Left ventricle myocardium superior (tissue), 1 donor: Measurements from ENCODE around the gene WASHC2C. TPM values are rescaled to one million over a fixed set of nuclear protein-coding genes. Genes with fewer than 3 reads are reported as not detected.
"Not testable (repeated sequence)": the region's sequence is repeated elsewhere in the genome, so short reads cannot be mapped to it uniquely, and the experiment has no call there.

Experiments used
- ATAC-seq: fragments of 200-7000 bp; cut with Tn5 transposase; one replicate; pipeline ENCODE4 v1.9.1; 2020; ENCODE audit warnings: mild to moderate bottlenecking, moderate library complexity
- DNase-seq: peaks from one replicate; pipeline ENCODE4 v3.0.0-alpha.2; 2020
- intact Hi-C: fragments of 100-400 bp; cut with micrococcal nuclease; formaldehyde crosslinking; loops from one replicate; pipeline ENCODE4 v1.11.0; 2022
- long read RNA-seq: library from polyadenylated mRNA; unstranded; transcript quantifications from one replicate; pipeline ENCODE4 v2.0.0, GENCODE V29; 2021
- total RNA-seq: library from RNA; stranded (reverse); fragmentation: NEBNext Ultra II Directional; extraction: Animal tissue kit (Norgen Biotek cat#: 25700); gene quantifications from one replicate; pipeline ENCODE4 v1.2.1, GENCODE V29; 2021
- donor health status: DM: no; HTN: yes; CAD: no; lungs with severe emphysema.

Gene WASHC2C, protein sequence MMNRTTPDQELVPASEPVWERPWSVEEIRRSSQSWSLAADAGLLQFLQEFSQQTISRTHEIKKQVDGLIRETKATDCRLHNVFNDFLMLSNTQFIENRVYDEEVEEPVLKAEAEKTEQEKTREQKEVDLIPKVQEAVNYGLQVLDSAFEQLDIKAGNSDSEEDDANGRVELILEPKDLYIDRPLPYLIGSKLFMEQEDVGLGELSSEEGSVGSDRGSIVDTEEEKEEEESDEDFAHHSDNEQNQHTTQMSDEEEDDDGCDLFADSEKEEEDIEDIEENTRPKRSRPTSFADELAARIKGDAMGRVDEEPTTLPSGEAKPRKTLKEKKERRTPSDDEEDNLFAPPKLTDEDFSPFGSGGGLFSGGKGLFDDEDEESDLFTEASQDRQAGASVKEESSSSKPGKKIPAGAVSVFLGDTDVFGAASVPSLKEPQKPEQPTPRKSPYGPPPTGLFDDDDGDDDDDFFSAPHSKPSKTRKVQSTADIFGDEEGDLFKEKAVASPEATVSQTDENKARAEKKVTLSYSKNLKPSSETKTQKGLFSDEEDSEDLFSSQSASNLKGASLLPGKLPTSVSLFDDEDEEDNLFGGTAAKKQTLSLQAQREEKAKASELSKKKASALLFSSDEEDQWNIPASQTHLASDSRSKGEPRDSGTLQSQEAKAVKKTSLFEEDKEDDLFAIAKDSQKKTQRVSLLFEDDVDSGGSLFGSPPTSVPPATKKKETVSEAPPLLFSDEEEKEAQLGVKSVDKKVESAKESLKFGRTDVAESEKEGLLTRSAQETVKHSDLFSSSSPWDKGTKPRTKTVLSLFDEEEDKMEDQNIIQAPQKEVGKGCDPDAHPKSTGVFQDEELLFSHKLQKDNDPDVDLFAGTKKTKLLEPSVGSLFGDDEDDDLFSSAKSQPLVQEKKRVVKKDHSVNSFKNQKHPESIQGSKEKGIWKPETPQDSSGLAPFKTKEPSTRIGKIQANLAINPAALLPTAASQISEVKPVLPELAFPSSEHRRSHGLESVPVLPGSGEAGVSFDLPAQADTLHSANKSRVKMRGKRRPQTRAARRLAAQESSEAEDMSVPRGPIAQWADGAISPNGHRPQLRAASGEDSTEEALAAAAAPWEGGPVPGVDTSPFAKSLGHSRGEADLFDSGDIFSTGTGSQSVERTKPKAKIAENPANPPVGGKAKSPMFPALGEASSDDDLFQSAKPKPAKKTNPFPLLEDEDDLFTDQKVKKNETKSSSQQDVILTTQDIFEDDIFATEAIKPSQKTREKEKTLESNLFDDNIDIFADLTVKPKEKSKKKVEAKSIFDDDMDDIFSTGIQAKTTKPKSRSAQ (N-terminal part only)
- total RNA-seq: 33.3 TPM
- long read RNA-seq, full-length matches to known transcripts: 37 of 110 reads
- long read RNA-seq, partial matches to known transcripts: 31 of 110 reads
- long read RNA-seq, other reads (novel, unspliced or antisense): 42 of 110 reads

DNA sequence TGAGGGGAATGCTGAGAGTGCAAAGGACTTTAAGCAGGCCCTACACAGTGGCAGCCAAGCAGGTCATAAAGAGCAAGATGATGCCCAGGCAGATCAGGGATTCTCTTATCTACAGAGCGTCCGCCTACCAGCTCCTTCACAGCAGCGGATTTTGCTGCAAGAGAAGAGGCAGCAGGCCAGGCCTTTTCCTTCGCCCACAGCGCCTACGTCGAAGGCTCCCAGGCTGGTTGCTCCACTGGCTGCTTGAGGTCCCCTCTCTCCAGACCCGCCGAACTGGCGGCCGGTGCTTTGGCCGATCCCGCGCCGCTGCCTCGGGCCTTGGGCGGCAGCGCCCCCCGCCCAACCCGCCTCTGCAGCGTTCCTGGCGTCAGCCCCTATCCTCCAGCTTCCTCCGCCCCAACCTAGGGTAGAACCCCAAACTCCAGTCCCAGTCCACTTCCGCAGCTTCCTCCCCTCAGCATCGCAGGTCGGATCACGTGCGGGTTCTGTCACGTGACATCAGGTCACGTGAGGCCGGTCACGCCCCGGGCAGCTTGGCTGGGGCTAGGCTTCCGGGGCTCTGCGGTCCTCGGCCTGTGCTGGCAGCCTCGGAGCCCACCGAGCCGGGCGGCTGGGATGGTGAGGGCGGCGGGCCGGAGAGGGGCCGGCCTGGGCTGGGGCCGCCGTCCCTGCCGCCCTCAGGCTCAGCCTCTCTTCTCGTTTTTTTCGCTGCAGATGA is at the start of gene WASHC2C:
WASHC2C (plus strand) TSS at position 564 of the 718 bp plus-strand sequence; CDS start at position 616, 52 bp downstream.
- ATAC-seq: peak; percentile 98
- intact Hi-C loops: not testable (repeated sequence)
- DNase-seq: peak; percentile 96

DNA sequence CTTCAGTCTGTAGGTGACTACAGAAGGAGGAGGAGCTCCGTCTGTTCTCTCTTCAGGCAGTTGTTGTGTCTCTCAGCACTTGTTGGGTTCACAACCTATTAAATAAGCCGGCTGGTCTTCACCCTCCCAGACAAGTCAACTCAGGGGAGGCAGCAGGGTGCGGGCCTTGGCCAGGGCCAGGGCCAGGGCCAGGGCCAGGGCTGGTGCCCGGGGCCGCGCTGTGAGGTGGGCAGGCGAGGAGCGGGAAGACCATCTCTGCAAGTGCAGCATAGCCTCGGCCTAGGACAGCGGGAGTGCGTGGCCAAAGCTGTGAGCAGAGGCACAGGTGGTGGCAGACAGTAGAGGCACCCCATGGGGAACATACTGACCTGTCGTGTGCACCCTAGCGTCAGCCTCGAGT is 48.6 kb upstream of the WASHC2C start:
- ATAC-seq, DNase-seq, intact Hi-C loops: not testable (repeated sequence)

DNA sequence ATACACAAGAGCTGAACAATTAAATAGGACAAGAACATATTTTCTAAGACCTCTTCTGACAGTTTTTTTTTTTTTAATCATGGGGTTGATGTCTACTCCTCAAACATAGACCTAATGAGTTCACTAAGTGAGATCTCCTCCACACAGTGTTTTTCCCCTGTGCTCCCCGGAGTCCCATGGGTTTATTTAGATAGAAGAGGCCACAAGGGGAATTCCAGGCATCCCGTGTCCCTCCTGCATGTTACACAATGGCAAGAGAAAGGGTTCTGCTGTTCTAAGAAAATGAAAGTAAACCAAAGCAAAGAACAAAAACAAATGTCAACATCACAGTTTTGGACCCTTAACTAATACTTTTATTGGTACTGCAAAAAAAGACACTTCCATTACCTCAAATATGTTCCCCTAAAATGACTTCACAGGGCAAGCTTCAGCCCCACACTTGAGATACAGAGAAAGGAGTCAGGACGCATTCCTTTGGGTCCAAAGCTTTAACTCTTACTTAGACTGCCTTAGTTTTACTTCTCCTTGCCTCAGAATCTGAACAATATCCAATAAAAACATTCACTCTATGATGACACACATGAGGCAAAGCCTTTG is 16.8 kb upstream of the WASHC2C start:
- intact Hi-C loops, DNase-seq, ATAC-seq: not testable (repeated sequence)

DNA sequence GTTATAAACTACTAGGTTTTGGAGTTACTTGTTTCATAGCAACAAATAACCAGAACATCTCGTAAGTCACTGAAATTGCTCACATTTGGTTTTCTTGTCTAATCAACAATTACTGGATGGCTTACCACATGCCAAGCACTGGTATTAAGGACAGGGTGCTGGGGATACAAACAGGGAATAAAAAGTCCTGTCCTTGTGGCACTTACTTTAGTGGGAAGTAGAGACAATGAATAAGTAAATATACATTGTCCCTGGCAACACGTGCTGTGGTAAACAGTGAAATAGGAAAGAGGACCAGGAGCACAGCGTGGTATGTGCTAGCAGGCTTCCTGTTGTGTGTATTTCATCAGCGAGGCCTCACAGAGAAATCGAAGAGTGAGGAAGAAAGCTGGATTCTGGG is 15.8 kb upstream of the WASHC2C start:
- DNase-seq, intact Hi-C loops, ATAC-seq: not testable (repeated sequence)

DNA sequence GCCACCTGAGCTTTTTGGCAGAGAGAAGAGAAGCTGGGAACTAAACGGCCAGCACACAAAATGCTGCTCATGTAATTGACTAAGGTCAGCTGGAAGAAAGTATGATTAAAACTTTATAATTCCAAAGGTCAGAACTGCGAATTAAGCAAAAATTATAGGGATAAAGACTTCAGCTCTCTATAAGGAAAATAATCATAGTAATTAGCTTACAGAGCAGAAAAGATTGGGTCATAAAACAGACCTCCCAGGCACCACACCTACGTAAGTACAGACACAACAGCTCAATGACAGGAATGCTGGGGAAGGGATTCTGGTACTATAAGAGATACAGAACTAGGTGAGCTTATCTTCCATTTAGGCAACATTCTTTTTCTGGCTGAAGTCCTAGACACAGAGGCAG is 10.0 kb upstream of the WASHC2C start:
- ATAC-seq, DNase-seq, intact Hi-C loops: not testable (repeated sequence)

DNA sequence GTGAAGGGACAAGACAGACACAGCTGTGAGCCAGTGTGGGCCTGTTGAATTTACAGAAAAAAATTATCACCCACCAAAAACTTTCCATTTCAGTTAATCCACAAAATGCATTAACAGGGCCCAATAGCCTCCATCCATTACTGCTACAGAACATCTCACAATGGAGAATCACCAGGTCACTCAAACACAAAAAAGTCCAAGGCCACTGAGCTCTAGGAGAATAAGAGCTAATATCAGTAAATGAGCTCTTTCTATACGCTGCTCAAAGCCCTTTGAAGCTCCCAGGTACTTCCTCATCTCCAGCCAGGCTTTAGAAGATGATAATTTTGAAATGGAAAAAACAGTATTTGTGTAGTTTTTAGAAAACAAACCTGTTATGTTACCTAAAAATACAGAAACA is 9.4 kb upstream of the WASHC2C start:
- DNase-seq, ATAC-seq, intact Hi-C loops: not testable (repeated sequence)

DNA sequence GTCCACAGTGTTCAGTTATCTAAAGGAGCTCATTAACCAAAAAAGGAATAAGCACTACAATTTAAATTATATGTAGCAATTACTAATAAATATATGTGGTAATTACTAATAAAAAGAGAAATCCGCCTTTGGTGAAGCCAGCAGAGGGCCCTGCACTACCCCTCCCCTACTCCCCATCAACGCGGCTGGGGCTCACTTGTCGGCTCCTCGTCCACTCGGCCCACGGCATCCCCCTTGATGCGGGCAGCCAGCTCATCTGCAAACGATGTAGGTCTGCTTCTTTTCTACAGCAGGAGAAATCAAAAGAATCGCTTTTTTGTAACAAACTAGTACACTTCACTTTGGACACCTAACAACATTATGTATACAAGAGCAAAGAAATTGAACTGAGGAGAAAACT is 5.6 kb upstream of the WASHC2C start:
- ATAC-seq, DNase-seq, intact Hi-C loops: not testable (repeated sequence)

DNA sequence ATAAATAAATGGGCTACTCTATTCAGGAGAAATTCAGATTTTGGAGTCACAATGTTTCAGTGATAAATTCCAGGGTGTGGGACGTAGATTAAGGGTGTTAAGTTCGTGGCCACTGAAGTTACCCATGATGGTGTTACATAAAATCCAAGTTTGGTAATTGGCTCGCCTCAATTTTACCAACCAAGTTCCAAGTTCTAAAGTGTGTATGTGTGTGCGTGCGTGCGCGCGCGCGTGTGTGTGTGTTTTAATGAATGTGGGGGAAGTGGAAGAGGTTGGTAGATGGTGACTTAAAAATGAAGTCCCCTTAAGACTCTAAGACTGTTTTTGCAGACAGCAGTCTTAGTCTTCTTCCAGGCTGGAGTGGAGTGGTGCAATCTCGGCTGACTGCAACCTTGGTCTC is 3.2 kb upstream of the WASHC2C start:
- DNase-seq, ATAC-seq, intact Hi-C loops: not testable (repeated sequence)

DNA sequence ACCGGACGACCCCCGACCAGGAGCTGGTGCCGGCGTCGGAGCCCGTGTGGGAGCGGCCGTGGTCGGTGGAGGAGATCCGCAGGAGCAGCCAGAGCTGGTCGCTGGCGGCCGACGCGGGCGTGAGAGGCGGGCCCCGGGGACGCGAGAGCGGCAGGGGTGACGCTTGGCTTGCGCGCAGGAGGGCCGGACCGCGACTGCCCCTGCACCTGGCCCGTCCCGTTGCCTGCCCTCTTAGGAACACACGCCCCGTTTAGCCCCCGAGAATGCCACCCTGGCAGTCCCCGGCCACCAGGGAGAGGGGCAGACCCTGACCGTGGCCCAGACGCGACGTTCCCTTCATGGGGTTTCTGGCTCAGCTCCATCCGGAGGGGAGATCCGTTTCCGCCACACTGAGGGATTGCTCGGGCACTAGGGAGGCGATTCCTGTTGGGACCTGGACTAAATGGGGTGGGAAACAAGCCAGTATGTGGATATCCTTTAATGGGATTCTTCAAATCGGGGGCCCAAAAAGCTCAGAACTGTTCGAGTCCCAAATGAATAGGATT is 427 bp downstream of the WASHC2C start:
- intact Hi-C loops, DNase-seq: not testable (repeated sequence)
- ATAC-seq: peak; percentile 86

DNA sequence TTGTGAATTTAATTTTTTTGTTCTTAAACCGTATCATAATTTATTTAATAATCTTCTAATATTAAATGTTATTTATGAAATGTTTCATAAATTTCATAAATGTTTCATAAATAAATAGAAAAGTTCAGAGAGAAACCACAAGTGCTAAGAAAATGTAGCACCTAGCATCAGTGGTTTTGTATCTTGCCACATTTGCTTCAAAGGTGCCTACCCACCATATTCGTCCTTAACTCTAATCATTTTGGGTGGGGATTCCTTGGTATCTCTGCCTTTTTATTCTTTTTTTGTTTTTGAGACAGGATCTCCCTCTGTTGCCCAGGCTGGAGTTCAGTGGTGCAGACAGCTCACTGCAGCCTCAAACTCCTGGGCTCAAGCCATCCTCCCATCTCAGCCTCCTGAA is 7.4 kb downstream of the WASHC2C start:
- DNase-seq, ATAC-seq, intact Hi-C loops: not testable (repeated sequence)

DNA sequence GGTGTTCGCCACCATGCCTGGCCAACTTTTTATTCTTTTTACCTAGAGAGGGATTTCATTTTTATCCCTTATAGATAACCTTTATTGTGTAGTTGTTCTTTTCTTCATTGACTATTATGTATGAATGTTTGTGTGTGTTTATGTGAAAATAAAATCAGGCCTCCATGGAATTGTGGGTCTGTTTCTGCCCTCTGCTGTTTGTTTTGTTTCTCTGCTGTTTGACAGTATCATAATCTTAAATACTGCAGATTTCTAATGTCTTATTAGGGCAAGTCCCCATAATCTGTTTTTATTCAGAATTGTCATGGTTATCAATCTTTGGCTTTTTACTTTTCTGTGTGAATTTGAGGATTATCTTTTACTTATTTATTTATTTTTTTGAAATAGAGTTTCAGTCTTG is 7.8 kb downstream of the WASHC2C start:
- DNase-seq, ATAC-seq, intact Hi-C loops: not testable (repeated sequence)

DNA sequence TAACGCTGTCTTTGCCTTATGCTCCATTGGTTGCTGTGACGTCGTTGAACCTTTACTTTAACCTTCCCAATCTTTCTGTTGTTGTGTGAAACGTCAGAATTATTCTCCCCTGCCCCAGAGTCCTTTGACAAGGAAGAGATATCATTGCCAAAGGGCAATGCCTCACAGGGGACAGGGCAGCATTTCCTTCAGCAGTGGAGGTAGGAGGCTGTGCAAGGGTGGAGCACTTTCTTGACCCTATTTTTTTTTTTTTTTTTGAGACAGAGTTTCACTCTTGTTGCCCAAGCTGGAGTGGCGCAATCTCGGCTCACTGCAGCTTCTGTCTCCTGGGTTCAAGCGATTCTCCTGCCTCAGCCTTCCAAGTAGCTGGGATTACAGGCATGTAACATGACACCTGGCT is 14.5 kb downstream of the WASHC2C start:
- ATAC-seq, intact Hi-C loops, DNase-seq: not testable (repeated sequence)

DNA sequence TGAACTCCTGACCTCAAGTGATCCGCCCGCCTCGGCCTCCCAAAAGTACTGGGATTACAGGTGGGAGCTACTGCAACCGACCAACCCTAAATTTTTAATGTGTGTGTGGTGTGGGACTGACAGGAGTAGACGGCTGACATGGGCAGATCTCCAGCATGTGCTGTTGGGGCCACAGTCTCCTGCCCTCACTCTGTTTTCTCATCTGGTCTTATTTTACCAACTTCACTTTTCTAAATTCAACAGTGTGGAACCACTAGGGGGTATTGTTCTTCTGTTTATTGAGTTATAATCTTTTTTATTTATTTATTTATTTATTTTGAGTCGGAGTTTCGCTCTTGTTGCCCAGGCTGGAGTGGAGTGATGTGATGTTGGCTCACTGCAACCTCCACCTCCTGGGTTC is 14.9 kb downstream of the WASHC2C start:
- intact Hi-C loops, ATAC-seq, DNase-seq: not testable (repeated sequence)

DNA sequence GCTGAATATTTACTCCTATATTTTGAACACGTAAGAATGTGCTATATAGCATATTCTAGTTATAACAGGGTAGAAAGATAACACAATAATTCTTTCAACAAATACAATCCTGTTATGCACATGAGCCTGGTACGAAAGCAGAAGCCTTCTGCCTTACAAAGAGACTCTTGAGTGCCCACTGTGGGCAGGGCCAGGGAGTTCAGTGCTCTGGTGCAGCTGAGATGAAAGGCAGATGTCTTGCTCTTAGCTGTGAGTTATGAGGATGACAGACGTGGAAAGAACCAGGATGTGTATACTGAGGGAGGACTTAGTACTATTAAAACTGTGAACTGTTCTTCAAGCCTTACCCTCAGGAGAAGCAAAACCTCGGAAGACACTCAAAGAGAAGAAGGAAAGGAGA is 24.1 kb downstream of the WASHC2C start:
- intact Hi-C loops, ATAC-seq, DNase-seq: not testable (repeated sequence)

DNA sequence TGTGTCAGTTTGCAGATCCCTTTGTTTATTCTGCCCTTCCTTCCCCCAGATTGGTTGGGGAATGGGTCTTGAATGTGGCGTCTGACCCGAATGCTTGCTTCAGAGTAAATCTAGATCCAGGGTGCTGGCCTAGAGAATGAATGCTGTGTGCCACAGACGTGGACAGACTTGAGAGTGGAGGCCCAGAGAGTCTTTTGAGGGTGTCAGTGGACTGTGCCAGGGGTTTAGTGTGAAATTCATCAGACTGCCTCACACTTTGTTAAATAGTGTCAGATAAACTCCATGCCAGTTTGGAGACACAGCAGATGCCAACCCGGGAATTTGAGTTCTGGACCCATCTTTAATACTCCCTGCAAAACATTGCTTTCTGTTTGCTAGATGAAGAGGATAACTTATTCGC is 25.1 kb downstream of the WASHC2C start:
- not testable (repeated sequence) for DNase-seq, ATAC-seq

DNA sequence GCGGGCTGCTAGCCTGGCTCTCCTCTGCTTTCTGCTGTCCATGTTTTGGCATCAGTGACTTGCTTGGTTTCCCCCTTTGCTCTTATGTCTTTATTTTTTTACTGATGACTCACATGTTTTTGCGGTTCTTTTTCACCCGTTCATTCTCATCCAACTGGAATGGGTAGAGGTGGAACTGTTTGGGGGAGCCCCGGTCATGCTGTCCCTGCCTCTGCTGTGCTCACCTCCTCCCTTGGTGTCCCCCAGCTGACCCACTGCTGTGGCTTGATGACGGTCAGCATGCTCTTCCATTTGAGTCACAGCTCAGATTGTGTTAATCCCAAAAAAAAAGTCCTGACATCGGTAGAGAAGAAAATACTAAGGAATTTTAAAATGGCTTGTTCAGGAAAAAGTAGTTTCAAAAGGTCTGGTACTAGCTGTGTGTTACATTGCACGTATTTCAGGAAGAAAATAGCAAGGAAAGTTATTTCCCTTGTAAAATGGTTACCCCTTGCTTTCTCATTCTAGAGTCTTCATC is 27.0 kb downstream of the WASHC2C start:
- intact Hi-C loops, DNase-seq, ATAC-seq: not testable (repeated sequence)

More for the DNA sequence above, 25.1 kb downstream of the WASHC2C start:
- intact Hi-C loops: not testable (repeated sequence)

DNA sequence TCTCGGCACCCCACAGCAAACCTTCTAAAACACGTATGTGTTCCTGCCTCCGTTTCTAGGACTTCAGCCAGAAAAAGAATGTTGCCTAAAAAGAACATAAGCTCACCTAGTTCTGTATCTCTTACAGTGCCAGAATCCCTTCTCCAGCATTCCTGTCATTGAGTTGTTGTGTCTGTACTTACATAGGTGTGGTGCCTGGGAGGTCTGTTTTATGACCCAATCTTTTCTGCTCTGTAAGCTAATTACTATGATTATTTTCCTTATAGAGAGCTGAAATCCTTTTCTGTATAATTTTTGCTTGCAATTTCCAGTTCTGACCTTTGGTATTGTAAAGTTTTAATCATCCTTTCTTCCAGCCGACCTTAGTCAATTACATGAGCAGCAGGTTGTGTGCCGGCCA is 28.0 kb downstream of the WASHC2C start:
- DNase-seq, ATAC-seq, intact Hi-C loops: not testable (repeated sequence)
